Endothelial cell of umbilical vein (primary cell): Measurements from ENCODE around the gene ANKS1B. TPM values are rescaled to one million over a fixed set of nuclear protein-coding genes. Genes with fewer than 3 reads are reported as not detected.

Source experiments
- BruUV-seq: library from RNA; stranded (reverse); fragments of 400-500 nt; replicated peaks from 2 replicates; lab custom pipeline; 2021; lab: Mats Ljungman, UMichigan
- CTCF ChIA-PET: fragments of 300-600, 350-600 bp; sonication (Branson Sonifier 250); formaldehyde crosslinking; loops from one replicate; lab custom pipeline; 2021; ENCODE audit warnings: antibody characterized with exemption, inconsistent platforms; lab: Charles Lee
- POLR2A ChIA-PET: fragments of 300-600, 350-600 bp; sonication (Branson Sonifier 250); formaldehyde crosslinking; loops from one replicate; lab custom pipeline; 2021; ENCODE audit warnings: antibody characterized with exemption, inconsistent platforms; lab: Charles Lee
- DNase-seq: peaks from one replicate; pipeline ENCODE4 v3.0.0-alpha.2; 2011; ENCODE audit warnings: low read depth, low spot score
- FAIRE-seq: peaks from 2 replicates; lab custom pipeline; 2011; peaks lifted over from hg19 to GRCh38; lab: Jason Lieb, UNC
- H2AFZ ChIP-seq: 2 replicates; pipeline ENCODE4 v1.6.0; 2012; ENCODE audit warnings: low read depth, low read length, control low read depth, inconsistent platforms
- H3K27ac ChIP-seq: 2 replicates; pipeline ENCODE4 v1.5.1; 2011; ENCODE audit warnings: low read depth, mild to moderate bottlenecking, control low read depth, low read length, moderate library complexity; ENCODE audit not compliant: insufficient read depth
- H3K27me3 ChIP-seq, 2 experiments: 2 replicates each; pipeline versions ENCODE4 v1.6.0 to v1.6.1; 2011; ENCODE audit warnings: low read length in 2 of 2, mixed read lengths in 1 of 2; ENCODE audit not compliant: control insufficient read depth in 2 of 2, insufficient read depth in 2 of 2
- H3K36me3 ChIP-seq, 2 experiments: 2 replicates in 1 of 2; 3 replicates in 1 of 2; pipeline ENCODE4 v1.5.1; 2011; ENCODE audit warnings: low read length in 2 of 2, mild to moderate bottlenecking in 1 of 2, moderate library complexity in 1 of 2; ENCODE audit not compliant: control insufficient read depth in 2 of 2, insufficient read depth in 2 of 2; ENCODE audit errors: extremely low read depth in 1 of 2
- H3K4me1 ChIP-seq: 3 replicates; pipeline ENCODE4 v1.5.1; 2011; ENCODE audit warnings: mild to moderate bottlenecking, low read length; ENCODE audit not compliant: control insufficient read depth, insufficient read depth; ENCODE audit errors: extremely low read depth
- H3K4me2 ChIP-seq: 2 replicates; pipeline ENCODE4 v1.6.1; 2011; ENCODE audit warnings: low read length, control low read depth, mixed read lengths; ENCODE audit not compliant: insufficient read depth
- H3K4me3 ChIP-seq, 3 experiments: fragments of 200-600 bp in 1 of 3; sonication (generic), shearing (Covaris generic) in 1 of 3; replicated peaks in 1 of 3; 2 replicates each; pipeline ENCODE4 v1.5.1; 2011 to 2016; ENCODE audit warnings: control low read depth in 3 of 3, low read length in 3 of 3, mild to moderate bottlenecking in 2 of 3, inconsistent platforms in 1 of 3, low read depth in 1 of 3, moderate library complexity in 1 of 3; ENCODE audit not compliant: insufficient read depth in 1 of 3
- H3K79me2 ChIP-seq: 2 replicates; pipeline ENCODE4 v1.6.0; 2012; ENCODE audit warnings: low read length, inconsistent platforms; ENCODE audit not compliant: control insufficient read depth, insufficient read depth
- H3K9ac ChIP-seq: replicated peaks from 2 replicates; pipeline ENCODE3; 2011; ENCODE audit warnings: low read length, control low read depth; ENCODE audit not compliant: insufficient read depth; ENCODE audit errors: extremely low read depth
- H3K9me1 ChIP-seq: replicated peaks from 3 replicates; pipeline ENCODE4 v1.6.0; 2011; ENCODE audit warnings: mild to moderate bottlenecking, low read length; ENCODE audit not compliant: control insufficient read depth, insufficient read depth; ENCODE audit errors: extremely low read depth
- H3K9me3 ChIP-seq: replicated peaks from 2 replicates; pipeline ENCODE4 v1.5.1; 2012; ENCODE audit warnings: low read length, inconsistent platforms; ENCODE audit not compliant: control insufficient read depth, insufficient read depth
- H4K20me1 ChIP-seq: replicated peaks from 2 replicates; pipeline ENCODE3; 2011; ENCODE audit warnings: mild to moderate bottlenecking, low read length; ENCODE audit not compliant: control insufficient read depth, insufficient read depth; ENCODE audit errors: extremely low read depth
- CTCF ChIP-seq, 2 donors: IDR thresholded peaks; 1 replicate in 1 of 2; 2 replicates in 1 of 2; pipeline ENCODE4 v1.5.1; 2011; ENCODE audit warnings: low read length in 2 of 2, mild to moderate bottlenecking in 2 of 2, moderate library complexity in 2 of 2, control low read depth in 1 of 2, inconsistent platforms in 1 of 2, low read depth in 1 of 2; ENCODE audit not compliant: insufficient read depth in 1 of 2; ENCODE audit errors: extremely low read depth in 1 of 2
- EZH2 ChIP-seq: IDR thresholded peaks from 2 replicates; pipeline ENCODE4 v1.6.1; 2012; ENCODE audit warnings: borderline replicate concordance, low read depth, mild to moderate bottlenecking, moderate library complexity, low read length, inconsistent platforms; ENCODE audit not compliant: severe bottlenecking
- FOS ChIP-seq: IDR thresholded peaks from 2 replicates; pipeline ENCODE4 v1.6.1; 2011; ENCODE audit warnings: mild to moderate bottlenecking, low read length, moderate library complexity, borderline replicate concordance; ENCODE audit not compliant: insufficient read depth
- GATA2 ChIP-seq: IDR thresholded peaks from 2 replicates; pipeline ENCODE4 v1.7.0; 2011; ENCODE audit warnings: low read depth, mild to moderate bottlenecking, moderate library complexity, mixed read lengths, low read length; ENCODE audit not compliant: insufficient read length, insufficient read depth
- JUN ChIP-seq: IDR thresholded peaks from 2 replicates; pipeline ENCODE4 v1.6.1; 2011; ENCODE audit warnings: borderline replicate concordance, low read depth; ENCODE audit not compliant: insufficient read length, insufficient read depth
- MAX ChIP-seq: IDR thresholded peaks from 2 replicates; pipeline ENCODE4 v1.6.1; 2011; ENCODE audit not compliant: insufficient read depth, insufficient read length
- MYC ChIP-seq: IDR thresholded peaks from one replicate; pipeline ENCODE4 v1.6.1; 2011; ENCODE audit warnings: mild to moderate bottlenecking, low read depth, low read length
- POLR2A ChIP-seq: IDR thresholded peaks from 2 replicates; pipeline ENCODE4 v1.6.1; 2012; ENCODE audit warnings: low read depth, mild to moderate bottlenecking, control low read depth, low read length
- POLR2AphosphoS5 ChIP-seq: IDR thresholded peaks from 2 replicates; pipeline ENCODE4 v1.6.1; 2012; ENCODE audit warnings: low read depth, mild to moderate bottlenecking, control low read depth, low read length, moderate library complexity; ENCODE audit not compliant: insufficient read depth
- dilution Hi-C: fragments of 300-500 bp; cut with MboI; formaldehyde crosslinking; loops from one replicate; pipeline ENCODE4 v1.15.0; 2019; ENCODE audit warnings: low sequenced_read_pairs; ENCODE audit not compliant: extremely low pct_ligation_motif_present
- intact Hi-C: fragments of 100-400 bp; cut with micrococcal nuclease; formaldehyde crosslinking; loops from one replicate; pipeline ENCODE4 v1.10.0; 2022
- polyA plus RNA-seq, 4 experiments: library from polyadenylated mRNA; depleted of rRNA in 3 of 4; stranded (reverse) in 3 of 4; unstranded in 1 of 4; fragments of >200 nt; gene quantifications; 2 replicates each; pipeline versions ENCODE4 v1.2.1 to v1.2.3, GENCODE V29; 2011 to 2012; ENCODE audit warnings: missing spikeins in 1 of 4
- total RNA-seq: library from RNA; stranded (reverse); gene quantifications from 2 replicates; pipeline ENCODE4 v1.2.3, GENCODE V29; 2021

Gene ANKS1B
- total and polyA plus RNA-seq, 2 donors (not counting 3 experiments of a cell fraction or from before 2014, with no cell fraction given), result 0.15 to 0.38 TPM

DNA sequence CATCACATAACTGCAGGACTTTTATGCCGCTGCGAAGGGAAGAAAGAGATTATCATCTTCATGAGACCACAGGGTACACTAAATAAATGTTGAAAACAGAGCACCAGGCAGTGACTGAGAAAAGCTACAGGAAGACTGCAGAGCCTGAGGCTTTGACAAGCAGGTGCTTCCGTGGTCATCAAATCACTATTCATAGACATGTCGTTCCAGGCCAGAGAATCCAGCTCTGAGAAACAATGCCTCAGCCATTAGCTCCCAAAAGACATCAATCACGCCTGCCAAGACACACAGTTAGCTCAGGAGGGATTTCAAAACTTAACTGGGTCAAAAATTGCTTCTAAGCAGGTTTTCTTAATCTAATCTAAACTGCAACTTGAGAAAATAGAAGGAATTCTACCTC lies 384.3 kb downstream of the ANKS1B start:
- Histone ChIP-seq H3K27me3 (no peaks in the 10 kb centered on the region), H3K79me2 (no peaks in the 10 kb centered on the region), H3K9me3 (peaks cover 2% of the 10 kb centered on the region), H3K27ac (no peak overlapping the region), H3K9me1 (no peaks in the 10 kb centered on the region), H3K4me2 (no peak overlapping the region), H3K4me1 (no peaks in the 10 kb centered on the region), H4K20me1 (no peaks in the 10 kb centered on the region), H3K36me3 (no peaks in the 10 kb centered on the region), H3K4me3 (no peak overlapping the region), H3K9ac (no peak overlapping the region), H2AFZ (no peak overlapping the region)
- DNase-seq (no peak), FAIRE-seq (no peak)
- CTCF ChIA-PET, result no interaction called here
- no TSS peak for BruUV-seq
- intact Hi-C loops, result no loop called here
- TF ChIP-seq POLR2AphosphoS5, result no peak
- no peak for TF ChIP-seq JUN
- no peak for TF ChIP-seq FOS
- no peak for TF ChIP-seq CTCF (IDR thresholded peaks at IDR 0.05; ENCODE audit: extremely low read depth in 1 of 2, insufficient read depth in 1 of 2, low read depth in 1 of 2, low read length in 2 of 2)
- TF ChIP-seq MYC, result no peak
- TF ChIP-seq MAX, result no peak
- no peak for TF ChIP-seq GATA2
- TF ChIP-seq POLR2A, result no peak
- TF ChIP-seq EZH2, result no peak
- dilution Hi-C loops, result no loop called here
- POLR2A ChIA-PET, result no interaction called here
